ENCODE results near the gene RMND5B. TPM values are rescaled to one million over a fixed set of nuclear protein-coding genes. Genes with fewer than 3 reads are reported as not detected.
"Not testable (repeated sequence)": the region's sequence is repeated elsewhere in the genome, so short reads cannot be mapped to it uniquely, and the experiment has no call there.

Gene RMND5B
- polyA plus RNA-seq, 3 donors, result 34.2 to 39.6 (median 36.4) TPM

DNA sequence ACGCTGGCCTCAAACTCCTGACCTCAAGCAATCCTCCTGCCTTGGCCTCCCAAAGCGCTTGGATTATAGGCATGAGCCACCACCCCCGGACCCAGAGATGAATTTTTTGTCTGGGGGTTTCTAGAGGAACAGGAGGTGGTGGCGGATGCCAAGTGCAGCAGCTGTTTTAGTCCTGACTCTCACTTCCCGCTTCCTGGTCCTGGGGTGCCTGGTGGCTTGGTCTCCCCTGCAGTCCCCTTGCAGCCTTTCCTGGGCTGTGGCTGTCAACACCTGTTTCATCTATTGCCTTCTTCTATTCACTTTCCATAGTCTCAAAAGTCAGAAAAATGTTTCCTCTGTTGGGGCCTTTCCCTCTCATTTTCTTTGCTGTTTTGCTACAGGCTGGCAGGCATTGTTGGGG, 29.4 kb downstream of the RMND5B start:
- DNase-seq, result no peak

DNA sequence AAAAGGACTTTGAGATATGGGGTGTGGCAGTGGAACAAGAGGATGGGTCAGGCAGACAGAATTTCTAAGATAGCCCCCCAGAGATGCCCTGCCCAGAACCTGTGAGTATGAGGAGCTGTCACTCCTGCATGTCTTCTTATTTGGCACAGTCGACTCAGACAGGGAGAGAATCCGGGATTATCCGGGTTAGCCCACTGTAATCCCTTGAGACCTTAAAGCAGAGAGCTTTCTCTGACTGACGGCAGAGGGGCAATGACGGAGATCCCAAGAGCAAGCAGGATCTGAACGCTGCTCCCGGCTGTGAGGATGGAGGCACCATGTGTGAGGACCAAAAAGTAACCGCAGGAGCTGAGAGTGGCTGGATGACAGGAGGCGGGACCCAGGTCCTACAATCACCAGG, 31.7 kb downstream of the RMND5B start:
- no peak for DNase-seq

DNA sequence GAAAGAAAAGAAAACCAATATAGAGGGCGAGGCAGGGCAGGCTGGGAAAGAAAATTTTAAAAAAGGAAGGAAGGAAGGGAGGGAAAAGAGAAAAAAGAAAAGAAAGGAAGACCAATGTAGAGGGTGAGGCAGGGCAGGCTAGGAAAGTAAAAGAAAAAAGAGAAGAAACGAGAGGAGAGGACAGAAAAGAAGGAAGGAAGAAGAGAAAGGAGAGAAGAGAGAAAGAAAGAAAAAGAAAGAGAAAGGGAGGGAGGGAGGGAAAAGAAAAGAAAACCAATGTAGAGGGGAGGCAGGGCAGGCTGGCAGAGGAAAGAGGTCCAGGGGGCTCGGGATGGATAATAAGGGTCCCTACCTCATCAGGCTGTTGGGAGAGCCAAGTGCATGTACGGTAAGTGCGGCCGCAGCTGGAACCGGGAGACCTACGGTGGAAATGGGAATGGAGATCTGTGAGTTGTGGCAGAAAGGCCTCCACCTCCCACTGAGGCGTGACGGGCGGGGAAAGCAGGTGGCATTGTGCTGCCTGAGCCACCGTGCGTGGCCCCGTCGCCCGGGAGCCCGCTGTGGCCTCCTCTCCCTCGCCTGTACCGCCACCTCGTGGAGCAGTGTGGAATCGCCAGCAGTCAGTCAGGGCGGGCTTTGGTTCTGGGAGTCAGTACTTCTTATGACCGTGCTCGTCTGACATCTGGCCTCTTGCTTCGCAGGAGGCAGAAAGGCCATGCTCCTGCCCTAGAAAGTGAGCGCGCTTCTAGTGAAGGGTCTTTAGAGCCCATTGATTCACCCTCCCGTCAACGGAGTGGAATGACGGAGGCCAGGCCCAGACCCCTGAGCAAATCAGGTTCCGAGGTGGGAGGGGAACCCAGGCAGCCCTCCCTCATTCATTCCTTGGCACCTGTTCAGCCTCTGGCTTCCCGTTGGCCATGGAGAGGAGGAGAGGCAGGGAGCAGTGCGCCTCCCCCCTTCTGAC, 33.2 kb downstream of the RMND5B start:
- DNase-seq, result peak; percentile 83

DNA sequence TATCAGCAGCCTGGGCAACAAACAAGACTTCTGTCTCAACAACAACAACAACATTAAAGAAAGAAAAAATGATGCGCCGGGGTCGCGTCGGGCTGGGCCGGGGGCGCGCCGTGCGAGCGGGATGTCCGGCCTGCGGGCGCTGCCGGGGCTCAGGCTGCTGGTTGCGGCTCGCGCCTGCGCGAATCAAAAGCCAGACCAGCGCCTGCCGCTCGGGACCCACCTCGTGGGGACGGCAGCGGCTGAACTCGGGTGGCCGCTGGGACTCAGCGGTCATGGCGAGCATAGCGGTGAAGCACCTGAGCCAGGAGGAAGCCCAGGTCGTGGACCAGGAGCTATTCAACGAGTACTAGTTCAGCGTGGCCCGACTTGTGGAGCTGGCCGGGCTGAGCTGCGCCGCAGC, 34.8 kb downstream of the RMND5B start:
- no peak for DNase-seq

DNA sequence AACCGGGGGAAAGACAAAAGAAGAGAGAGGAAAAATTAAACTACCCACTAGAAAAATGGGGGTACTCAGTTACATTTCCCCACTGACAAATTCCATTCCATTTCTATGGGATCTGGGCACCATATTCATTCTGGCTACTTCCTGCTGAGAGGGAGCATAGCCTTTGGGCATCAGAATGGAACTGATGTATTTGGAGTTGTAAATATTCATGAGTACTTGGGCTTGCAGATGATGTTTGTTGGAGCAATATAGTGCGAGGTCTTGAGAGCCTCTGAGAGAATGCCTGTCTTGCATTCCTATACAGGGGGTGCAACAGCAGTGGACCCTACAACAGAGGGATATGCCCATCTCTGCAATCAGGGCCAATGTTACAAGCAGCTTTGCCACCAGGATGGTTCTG, 39.6 kb downstream of the RMND5B start:
- DNase-seq, result no peak

DNA sequence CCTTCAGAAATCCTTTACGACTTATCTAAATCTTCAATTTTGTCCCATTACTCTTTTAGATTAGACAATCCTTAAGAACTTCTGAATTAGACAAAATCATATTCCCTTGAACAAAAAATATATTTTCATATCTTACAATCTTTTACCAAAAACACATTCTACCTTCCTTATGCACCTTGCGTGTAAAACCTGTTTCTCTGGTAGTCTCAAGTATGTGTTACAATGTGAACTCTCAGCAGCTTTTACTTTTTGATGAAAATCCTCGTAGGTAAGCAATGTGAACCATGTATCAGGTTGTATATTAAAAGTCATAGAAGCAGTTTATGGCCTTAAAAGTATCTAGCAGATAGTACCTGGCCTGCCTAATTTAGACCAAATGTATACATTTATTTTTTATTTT, 43.6 kb downstream of the RMND5B start:
- DNase-seq, result no peak

DNA sequence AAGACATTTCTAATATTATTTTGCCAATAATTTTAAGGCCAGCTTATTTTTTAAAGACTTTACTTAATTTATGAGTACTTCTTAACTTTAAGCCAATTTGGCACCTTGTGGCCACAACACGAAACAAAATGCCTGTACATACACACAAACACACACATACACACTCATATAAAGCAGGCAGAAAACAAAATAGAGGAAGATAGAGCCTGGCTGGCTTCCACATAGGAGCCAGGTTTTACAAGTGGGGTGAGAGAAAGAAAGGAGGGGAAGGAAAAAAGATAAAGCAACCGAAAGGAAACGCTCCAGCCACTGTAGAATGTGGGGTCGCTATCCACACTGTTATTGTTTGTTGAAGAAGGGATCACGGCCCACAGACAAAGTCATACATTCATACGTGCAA, 46.0 kb downstream of the RMND5B start:
- no peak for DNase-seq

DNA sequence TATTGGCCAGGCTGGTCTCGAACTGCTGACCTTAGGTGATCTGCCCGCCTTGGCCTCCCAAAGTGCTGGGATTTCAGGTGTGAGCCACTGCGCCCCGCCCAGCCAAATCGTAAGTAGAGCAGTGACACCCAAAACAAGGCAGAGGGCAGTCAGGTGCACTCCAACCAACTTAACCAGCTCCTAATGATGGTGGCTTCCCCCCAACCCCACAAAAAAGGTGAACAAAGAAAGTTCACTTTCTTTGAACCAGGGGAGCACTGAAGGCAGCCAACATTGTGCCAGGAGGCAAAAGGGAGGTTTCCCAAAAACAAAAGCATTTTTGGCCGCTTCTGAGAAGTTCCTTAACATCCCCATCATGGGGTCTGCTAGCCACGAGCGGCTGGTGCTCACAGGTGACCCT, 46.8 kb downstream of the RMND5B start:
- DNase-seq, result no peak

DNA sequence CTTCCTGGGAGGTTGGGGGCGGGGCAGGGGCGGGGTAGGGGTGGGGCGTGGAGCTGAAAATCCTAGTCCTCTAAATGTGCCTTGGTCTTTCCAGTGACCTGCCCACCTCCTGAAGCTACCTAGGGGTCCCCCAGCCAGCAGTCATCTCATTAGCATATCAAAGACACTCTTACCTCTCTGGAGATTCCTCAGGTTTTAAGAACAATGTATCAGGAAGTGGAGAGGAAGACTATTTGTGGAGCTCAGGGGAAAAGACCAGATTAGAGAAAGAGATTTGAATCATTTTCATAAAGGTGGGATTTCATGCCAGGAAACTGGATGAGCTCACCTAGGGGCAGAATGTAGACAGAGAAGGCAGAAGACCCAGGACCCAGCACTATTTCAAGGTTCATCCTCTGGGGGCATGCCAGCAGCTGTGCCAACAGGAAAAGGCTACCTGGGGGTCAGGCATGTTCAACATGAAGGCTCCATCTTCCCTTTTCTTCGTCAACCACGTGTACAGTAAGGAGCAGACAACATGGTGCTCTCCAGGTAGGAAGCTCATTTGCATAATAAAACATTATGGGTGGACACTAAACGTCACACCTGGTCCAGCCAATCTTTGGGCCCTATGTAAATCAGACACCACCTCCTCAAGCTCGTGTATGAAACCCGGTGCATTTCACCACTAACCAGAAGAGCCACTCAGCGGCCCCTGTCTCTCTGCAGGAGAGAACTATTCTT, 49.5 kb downstream of the RMND5B start:
- DNase-seq, result no peak

DNA sequence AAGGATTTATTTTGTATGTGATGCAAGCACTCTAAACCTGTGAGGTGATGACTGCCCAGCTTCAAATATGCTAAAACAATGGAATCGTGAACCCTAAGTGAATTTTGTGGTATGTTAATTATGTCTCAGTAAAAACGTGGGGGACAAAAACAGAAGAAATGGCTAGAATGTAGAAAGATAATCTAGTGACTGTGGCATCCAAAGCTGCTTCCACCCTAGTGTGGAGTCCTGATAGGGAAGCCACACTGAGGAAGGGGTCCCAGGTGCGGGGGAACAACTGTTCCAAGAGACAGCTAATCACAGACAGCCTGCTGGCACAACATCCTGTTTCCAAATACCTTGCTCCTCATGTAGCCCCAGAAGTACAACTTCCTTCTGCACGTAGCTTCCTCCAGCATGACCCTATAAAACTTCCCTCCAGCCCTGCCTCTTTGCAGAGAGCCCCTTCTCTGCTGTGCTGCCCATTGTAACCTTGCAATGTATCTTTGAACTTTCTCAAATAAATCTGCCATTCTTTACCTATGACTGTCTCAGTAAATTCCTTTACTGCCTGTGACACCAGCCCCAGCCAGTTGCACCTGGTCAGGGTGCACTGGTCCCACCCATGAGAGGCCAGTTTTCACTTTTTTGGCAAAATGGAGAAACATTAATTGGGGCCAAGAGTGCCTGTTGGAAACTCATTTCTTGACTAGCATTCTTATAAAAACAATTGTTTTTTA, 51.5 kb downstream of the RMND5B start:
- DNase-seq, result no peak

DNA sequence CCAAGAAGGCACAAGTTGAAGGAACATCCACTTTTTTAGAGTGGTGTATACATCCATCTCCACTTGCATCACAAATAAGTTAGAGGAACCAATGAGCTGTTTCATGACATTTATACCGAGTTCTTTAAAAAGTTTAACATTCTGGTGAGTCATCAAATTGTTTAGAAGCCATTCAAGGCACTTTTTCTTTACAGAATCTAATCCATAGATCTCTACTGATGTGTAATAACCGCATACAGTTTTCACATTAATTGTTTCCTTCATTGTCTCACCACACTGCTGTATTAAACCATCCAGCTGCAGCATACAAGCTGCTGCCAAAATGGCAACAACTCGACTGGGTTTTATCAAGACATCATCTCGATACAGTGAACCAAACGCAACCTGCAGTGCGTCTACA, 55.6 kb downstream of the RMND5B start:
- no peak for DNase-seq

DNA sequence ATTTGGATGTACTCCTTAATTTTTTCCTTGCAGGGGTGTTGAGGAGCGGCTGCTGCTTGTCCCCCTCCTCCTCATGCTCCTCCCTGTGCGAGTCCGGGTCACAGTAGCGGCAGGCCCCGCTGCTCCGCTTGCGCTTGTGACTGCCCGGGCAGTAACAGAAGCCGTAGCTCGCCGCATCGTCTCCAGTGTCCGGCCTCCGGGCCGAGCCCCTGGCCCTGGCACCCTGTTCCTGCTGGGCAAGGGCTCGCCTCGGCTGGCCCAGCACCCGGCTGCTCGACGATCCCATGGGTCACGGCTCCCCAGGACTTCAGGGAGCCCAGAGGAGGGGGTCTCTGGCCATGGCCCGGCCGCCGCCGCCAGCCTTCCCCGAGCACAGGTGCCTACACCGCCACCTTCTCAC, 56.2 kb downstream of the RMND5B start, which contains the start of gene GMCL2:
TSS of gene GMCL2 (minus strand) at position 358 of the 400 bp plus-strand sequence. CDS start at position 286, 72 bp downstream.
- no peak for DNase-seq

DNA sequence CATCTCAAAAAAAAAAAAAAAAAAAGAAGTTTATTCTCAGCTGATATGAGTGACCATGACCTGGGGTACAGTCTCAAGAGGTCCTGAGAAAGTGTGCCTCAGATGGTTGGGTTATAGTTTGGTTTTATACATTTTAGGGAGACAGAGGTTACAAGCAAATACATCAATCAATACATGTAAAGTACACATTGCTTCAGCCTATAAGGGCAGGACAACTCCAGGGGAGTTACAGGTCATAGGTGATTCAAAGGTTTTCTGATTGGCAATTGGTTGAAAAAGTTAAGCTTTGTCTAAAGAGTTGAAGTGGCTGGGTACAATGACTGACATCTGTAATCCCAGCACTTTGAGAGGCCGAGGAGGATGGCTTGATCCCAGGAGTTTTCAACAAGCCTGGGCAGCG, 58.6 kb downstream of the RMND5B start:
- no peak for DNase-seq

DNA sequence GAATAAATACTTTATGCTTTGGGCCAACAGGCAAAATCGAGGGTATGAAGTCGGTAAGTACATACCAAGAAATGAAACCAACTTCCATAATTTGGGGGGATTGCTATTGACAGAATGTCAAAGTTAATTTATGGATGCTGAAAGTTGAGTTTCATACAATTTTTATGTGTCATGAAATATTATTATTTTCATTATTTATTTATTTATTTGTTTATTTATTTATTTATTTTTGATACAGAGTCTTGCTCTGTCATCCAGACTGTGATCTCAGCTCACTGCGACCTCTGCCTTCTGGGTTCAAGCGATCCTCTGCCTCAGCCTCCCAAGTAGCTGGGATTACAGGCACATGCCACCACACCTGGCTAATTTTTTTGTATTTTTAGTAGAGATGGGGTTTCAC, 60.8 kb downstream of the RMND5B start:
- DNase-seq, result no peak

DNA sequence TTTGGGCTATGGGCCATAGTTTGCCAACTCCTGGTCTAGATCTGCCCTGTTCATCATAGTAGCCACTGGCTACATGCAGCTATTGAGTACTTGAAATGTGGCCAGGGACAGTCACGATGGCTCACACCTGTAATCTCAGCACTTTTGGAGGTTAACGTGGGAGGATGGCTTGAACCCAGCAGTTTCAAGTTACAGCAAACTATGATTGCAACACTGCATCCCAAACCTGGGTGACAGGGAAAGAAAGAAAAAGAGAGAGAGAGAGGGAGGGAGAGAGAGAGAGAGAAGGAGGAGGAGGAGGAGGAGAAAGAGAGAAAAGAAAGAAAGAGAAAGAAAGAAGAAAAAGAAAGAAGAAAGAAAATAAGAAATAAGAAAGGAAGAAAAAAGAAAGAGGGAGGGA, 61.4 kb downstream of the RMND5B start:
- DNase-seq, result no peak

DNA sequence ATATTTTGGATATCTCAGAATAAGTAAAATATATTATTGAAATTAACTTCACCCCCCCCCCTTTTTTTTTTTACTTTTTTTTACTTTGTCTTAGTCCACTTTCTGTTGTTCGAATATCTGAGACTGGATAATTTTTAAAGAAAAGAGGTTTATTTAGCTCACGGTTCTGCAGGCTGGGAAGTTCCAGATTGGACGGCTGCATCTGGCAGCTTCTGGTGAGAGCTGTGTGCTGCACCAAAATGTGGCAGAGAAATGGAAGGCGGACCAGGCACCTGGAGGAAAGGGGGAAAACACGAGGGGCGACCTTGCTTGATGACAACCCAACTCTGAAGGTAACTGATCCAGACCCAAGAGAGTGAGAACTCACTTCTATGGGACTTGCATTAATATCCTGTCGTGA, 62.0 kb downstream of the RMND5B start:
- no peak for DNase-seq

DNA sequence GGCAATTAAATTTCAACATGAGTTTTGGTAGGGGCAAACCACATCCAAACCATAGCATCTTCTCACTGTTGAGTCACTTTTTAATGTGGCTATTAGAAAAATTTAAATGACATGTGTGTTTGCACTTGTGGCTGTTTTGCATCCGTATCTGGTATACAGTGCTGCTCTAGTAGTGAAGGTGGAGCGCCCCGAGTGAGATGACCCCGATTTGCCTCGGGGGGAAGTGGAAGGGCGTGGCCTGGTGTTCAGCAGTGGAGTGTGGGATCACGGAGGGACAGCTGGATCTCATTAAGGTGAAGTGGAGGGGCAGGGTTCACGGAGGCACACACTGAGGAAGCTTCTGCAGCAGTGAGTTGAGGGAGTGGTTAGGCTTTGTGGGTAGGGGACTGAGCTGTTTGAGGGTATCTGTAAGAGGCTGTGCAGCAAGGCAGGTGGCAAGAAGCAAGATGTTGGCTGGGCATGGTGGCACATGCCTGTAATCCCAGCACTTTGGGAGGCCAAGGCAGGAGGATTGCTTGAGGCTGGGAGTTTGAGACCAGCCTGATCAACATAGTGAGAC, 62.5 kb downstream of the RMND5B start:
- no peak for DNase-seq

DNA sequence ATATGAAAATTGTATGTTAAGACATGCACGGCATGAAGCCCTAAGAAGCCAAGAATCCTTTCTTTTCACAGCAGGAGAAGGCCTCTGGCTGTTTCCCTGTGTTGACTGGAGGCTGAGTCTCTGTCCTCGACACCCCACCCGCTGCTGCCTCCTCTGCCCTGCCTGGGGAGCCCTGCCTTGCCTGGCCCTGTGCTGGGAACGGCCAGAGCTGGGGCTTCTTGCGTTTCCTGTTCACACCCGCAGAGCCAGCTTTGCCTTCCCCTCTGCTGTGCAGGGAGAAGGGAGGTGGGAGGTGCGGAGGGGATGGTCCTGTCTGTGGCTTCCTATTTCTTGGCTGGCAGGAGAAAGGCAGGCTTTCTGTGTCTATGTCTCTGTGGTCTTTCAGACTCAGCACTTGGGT, 63.2 kb downstream of the RMND5B start:
- no peak for DNase-seq

DNA sequence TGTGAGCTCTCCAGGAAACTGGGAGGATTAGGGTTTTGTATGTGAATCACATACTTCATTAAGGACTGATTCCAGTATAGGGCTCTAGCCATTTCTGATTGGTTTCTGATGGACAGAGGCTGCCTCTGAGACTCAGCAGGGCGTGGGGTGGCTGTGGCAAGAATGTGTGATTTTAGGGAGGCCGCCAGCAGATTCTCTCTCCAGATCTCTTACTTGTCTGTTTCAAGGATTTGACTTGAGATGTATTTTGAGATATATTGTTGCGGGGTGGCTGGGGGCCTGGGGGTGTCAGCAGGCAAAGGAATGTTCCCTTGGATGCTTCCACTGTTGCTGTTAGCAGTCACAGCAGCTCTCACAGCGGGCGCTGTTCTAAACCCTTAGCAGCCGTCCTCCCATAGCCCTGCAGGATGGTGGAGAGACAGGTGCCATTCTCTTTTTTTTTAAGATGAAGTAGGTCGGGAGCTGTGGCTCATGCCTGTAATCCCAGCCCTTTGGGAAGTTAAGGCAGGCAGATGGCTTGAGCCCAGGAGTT, 65.5 kb downstream of the RMND5B start:
- DNase-seq, result no peak

DNA sequence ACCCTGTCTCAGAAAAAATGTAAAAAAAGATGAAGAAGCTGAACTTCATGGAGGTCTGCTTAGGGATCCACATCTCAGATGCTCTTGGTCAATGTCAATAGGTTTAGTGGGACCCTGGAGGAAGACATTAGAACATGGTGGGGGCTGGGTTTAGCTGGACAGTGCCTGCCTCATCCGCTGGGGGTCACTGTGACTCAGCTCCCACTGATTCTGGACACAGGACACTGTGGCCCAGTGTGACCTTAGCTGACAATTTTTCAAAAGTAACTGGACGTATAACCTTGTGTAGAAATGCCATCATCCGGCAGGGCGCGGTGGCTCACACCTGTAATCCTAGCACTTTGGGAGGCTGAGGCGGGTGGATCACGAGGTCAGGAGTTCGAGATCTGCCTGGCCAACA, 66.2 kb downstream of the RMND5B start:
- DNase-seq, result no peak

DNA sequence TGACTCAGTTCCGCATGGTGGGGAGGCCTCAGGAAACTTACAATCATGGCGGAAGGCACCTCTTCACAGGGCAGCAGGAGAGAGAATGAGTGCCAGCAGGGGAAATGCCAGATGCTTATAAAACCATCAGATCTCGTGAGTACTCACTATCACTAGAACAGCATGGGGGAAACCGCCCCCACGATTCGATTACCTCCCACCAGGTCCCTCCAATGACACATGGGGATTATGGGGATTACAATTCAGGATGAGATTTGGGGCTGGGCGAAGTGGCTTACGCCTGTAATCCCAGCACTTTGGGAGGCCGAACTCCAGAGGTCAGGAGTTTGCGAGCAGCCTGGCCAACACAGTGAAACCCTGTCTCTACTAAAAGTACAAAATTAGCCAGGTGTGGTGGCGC, 67.3 kb downstream of the RMND5B start:
- not testable (repeated sequence) for DNase-seq

DNA sequence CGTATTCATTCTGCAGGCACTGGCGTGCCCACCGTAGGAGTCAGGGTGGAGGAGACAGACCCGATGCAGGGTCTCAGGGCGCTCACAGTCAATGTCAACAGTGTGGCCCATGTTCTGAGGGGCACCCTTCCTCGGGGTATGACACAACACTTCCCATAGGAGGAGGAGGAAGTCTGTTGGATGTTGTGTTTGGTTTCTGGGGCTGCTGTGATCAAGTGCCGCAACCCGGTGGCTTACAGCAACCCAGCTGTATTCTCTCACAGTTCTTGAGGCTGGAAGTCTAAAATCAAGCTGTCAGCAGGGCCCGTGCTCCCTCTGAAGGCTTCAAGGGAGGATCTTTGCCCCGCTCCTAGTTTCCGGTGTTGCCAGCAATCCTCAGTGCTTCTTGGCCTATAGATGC, 67.9 kb downstream of the RMND5B start:
- DNase-seq, result no peak

Data from renal pelvis (tissue), 4 donors.